PFSK-1 (cell line): ENCODE data around the gene RPS6KB1.

ENCODE experiments used
- FOXP2 ChIP-seq: optimal IDR thresholded peaks from 2 replicates; pipeline ENCODE3; 2011; ENCODE audit warnings: borderline replicate concordance, control low read depth, inconsistent platforms; ENCODE audit not compliant: insufficient read depth; ENCODE audit errors: extremely low read length, extremely low read depth
- POLR2AphosphoS5 ChIP-seq: IDR thresholded peaks from 2 replicates; pipeline ENCODE4 v1.6.1; 2012; ENCODE audit warnings: low read depth, mild to moderate bottlenecking, control low read depth, low read length, moderate library complexity
- REST ChIP-seq, 2 experiments: IDR thresholded peaks; 2 replicates each; pipeline versions ENCODE4 v1.6.1 to v1.8.0; 2011 to 2012; ENCODE audit warnings: low read depth in 2 of 2, low read length in 2 of 2, control low read depth in 1 of 2, inconsistent platforms in 1 of 2, mild to moderate bottlenecking in 1 of 2, moderate library complexity in 1 of 2; ENCODE audit not compliant: insufficient read depth in 1 of 2

- no peak for TF ChIP-seq POLR2AphosphoS5
- TF ChIP-seq FOXP2 = no peak
- TF ChIP-seq REST (IDR thresholded peaks at IDR 0.05; ENCODE audit: insufficient read depth in 1 of 2, low read depth in 2 of 2, low read length in 2 of 2) = no peak
Observed at GRCh38 chr17:59877965-59878364, 15.0 kb upstream of the RPS6KB1 start.
